GM23338 (cell line): ENCODE data around the gene CASK.

Experiments used
- CTCF ChIP-seq, 2 experiments: fragments of 200-600 bp in 1 of 2; sonication (generic) in 1 of 2; conservative IDR thresholded peaks; 2 replicates each; pipeline versions ENCODE4 v1.5.1 to v1.6.1; 2016 to 2017; ENCODE audit warnings: antibody characterized with exemption in 2 of 2, low read depth in 2 of 2, mild to moderate bottlenecking in 2 of 2, moderate library complexity in 1 of 2
- EZH2 ChIP-seq: fragments of 200-600 bp; sonication (generic); IDR thresholded peaks from one replicate; pipeline ENCODE4 v1.8.0; 2017; ENCODE audit warnings: antibody characterized with exemption, mild to moderate bottlenecking, low read depth; ENCODE audit not compliant: unreplicated experiment
- EZH2phosphoT487 ChIP-seq: fragments of 200-600 bp; sonication (generic); IDR thresholded peaks from one replicate; pipeline ENCODE4 v1.8.1; 2018; ENCODE audit warnings: antibody characterized with exemption; ENCODE audit not compliant: unreplicated experiment
- POLR2AphosphoS5 ChIP-seq: IDR thresholded peaks from 2 replicates; pipeline ENCODE4 v1.6.1; 2016; ENCODE audit warnings: antibody characterized with exemption, low read depth

DNA sequence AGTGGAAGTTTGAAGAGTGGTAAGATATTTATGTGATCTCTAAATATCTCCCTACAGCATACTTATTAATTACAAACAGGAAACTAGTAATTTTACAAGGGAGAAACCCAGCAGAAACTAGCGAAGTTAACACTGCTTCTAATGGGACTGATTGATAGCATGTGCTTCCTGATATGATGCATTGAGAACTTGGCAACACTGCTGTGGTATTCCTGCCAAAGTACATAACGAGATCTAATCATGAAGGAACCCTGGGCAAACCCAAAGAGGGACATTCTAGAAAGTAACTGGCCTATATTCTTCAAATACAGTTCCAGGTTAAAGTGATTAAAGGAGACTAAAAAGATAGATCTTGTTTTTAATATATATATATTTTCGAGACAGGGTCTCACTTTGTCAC is 239.2 kb downstream of the CASK start:
- TF ChIP-seq EZH2phosphoT487 (no peak), CTCF (conservative IDR thresholded peaks at IDR 0.05; ENCODE audit: low read depth in 2 of 2) (no peak), EZH2 (no peak), POLR2AphosphoS5 (no peak)
